ENCODE measurements around the gene ERV3-1. TPM values are rescaled to one million over a fixed set of nuclear protein-coding genes. Genes with fewer than 3 reads are reported as not detected.

The ERV3-1 gene
- polyA plus RNA-seq, 1 experiment = 19.3 TPM

DNA sequence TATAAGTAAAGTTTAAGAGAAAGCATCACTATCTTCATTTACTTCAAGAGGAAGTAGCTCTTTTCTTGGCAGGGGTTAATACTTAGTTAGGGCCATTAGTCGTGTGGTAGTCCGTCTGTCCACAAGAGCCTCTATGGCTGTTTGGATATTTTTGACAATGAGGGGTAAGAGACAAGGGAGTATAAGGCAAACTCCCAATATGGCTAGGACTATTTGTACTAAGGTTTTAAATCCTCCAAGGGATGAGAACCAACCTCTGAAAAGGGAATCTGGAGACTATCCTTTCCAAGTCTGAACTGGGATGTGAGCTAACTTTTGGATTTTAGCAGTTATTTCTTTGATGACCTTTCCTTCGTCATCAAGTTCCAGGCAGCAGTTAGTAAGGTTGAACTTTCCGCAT lies 15.6 kb downstream of the ERV3-1 start, which contains the start of gene ZNF117:
ZNF117 (minus strand) TSS at position 101 of the 400 bp plus-strand sequence.
- ChIA-PET POLR2A (no interaction called here), CTCF (no interaction called here)
- no peak within 1 kb of the TSS for H3K4me3 ChIP-seq (ENCODE audit: low read depth, low read length)
- no peak for TF ChIP-seq CTCF (IDR thresholded peaks at IDR 0.05; ENCODE audit: low read depth, low read length)
- DNase-seq (ENCODE audit: low read depth, low spot score) = no peak
- H3K9me3 ChIP-seq (ENCODE audit: control insufficient read depth, insufficient read depth, low read length) = peaks cover 42% of the 10 kb centered on the region
- H3K27ac ChIP-seq (ENCODE audit: low read depth, low read length) = no peak within 1 kb of the TSS
- H3K27me3 ChIP-seq (ENCODE audit: control insufficient read depth, insufficient read depth, low read length) = peaks cover 2% of the 10 kb centered on the region

DNA sequence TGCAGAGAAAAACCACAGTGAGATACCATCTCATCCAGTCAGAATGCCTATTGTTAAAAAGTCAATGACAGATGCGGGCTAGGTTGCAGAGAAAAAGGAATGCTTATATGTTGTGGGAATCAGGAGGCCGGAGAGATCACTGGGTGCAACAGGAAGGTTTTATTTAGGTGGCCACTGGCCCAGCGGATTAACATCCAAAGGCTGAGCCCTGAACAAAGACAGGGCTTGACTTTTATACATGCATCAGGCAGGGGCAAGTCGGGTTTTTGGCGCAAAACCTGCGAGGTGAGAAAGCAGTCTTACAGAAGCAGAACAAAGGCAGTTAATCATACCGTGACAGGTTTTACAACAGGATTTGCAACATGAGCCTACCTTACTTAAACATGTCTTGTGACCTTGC lies 16.3 kb downstream of the ERV3-1 start:
- Histone ChIP-seq H3K27me3 (ENCODE audit: control insufficient read depth, insufficient read depth, low read length) (peaks cover 2% of the 10 kb centered on the region), H3K9me3 (ENCODE audit: control insufficient read depth, insufficient read depth, low read length) (peaks cover 38% of the 10 kb centered on the region), H3K4me3 (ENCODE audit: low read depth, low read length) (no peak overlapping the region), H3K27ac (ENCODE audit: low read depth, low read length) (no peak overlapping the region)
- no peak for TF ChIP-seq CTCF (IDR thresholded peaks at IDR 0.05; ENCODE audit: low read depth, low read length)
- CTCF ChIA-PET = no interaction called here
- no peak for DNase-seq (ENCODE audit: low read depth, low spot score)
- POLR2A ChIA-PET = no interaction called here

DNA sequence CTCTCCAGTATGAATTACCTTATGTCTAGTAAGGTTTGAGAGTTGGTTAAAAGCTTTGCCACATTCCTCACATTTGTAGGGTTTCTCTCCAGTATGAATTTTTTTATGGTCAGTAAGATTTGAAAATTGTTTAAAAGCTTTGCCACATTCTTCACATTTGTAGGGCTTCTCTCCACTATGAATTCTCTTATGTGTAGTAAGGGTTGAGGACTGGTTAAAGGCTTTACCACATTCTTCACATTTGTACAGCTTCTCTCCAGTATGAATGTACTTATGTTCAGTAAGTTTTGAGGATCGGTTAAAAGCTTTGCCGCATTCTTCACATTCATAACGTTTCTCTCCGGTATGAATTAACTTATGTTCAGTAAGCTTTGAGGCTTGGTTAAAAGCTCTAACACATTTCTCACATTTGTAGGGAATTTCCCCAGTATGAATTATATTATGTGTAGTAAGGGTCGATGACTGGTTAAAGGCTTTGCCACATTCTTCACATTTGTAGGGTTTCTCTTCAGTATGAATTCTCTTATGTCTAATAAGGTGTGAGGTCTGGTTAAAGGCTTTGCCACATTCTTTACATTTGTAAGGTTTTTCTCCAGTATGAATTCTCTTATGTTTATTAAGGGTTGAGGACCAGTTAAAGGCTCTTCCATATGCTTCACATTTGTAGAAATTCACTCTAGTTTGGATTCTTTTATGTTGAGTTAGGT lies 27.8 kb downstream of the ERV3-1 start:
- CTCF ChIA-PET = no interaction called here
- no peak overlapping the region for H3K4me3 ChIP-seq (ENCODE audit: low read depth, low read length)
- no peak overlapping the region for H3K27ac ChIP-seq (ENCODE audit: low read depth, low read length)
- H3K27me3 ChIP-seq (ENCODE audit: control insufficient read depth, insufficient read depth, low read length) = no peaks in the 10 kb centered on the region
- H3K9me3 ChIP-seq (ENCODE audit: control insufficient read depth, insufficient read depth, low read length) = 0 out of 2 replicates have a peak, but pooled peaks cover 4% of the 10 kb centered on the region
- POLR2A ChIA-PET = no interaction called here
- no peak for TF ChIP-seq CTCF (IDR thresholded peaks at IDR 0.05; ENCODE audit: low read depth, low read length)
- DNase-seq (ENCODE audit: low read depth, low spot score) = no peak

GRCh38 chr7:64965594-64965993 lies 40.9 kb downstream of the ERV3-1 start:
- peaks cover 3% of the 10 kb centered on the region; the same call in 1 of the 2 replicates for H3K9me3 ChIP-seq (ENCODE audit: control insufficient read depth, insufficient read depth, low read length)
- DNase-seq (ENCODE audit: low read depth, low spot score) = no peak
- CTCF ChIA-PET = interaction anchor here (0.9 kb wide), 1 partner anchor 15 kb away, joined by 3 read pairs; no protein-coding TSS in a partner anchor
- POLR2A ChIA-PET = no interaction called here
- no peak overlapping the region for H3K27ac ChIP-seq (ENCODE audit: low read depth, low read length)
- no peaks in the 10 kb centered on the region for H3K27me3 ChIP-seq (ENCODE audit: control insufficient read depth, insufficient read depth, low read length)
- TF ChIP-seq CTCF (IDR thresholded peaks at IDR 0.05; ENCODE audit: low read depth, low read length) = no peak
- no peak overlapping the region for H3K4me3 ChIP-seq (ENCODE audit: low read depth, low read length)

GRCh38 chr7:64959072-64959747 lies 47.3 kb downstream of the ERV3-1 start:
- Histone ChIP-seq H3K4me3 (ENCODE audit: low read depth, low read length) (no peak overlapping the region), H3K27me3 (ENCODE audit: control insufficient read depth, insufficient read depth, low read length) (no peaks in the 10 kb centered on the region), H3K9me3 (ENCODE audit: control insufficient read depth, insufficient read depth, low read length) (peaks cover 4% of the 10 kb centered on the region; the same call in 1 of the 2 replicates), H3K27ac (ENCODE audit: low read depth, low read length) (no peak overlapping the region)
- no peak for TF ChIP-seq CTCF (IDR thresholded peaks at IDR 0.05; ENCODE audit: low read depth, low read length)
- ChIA-PET CTCF (interaction anchor here (1.6 kb wide), 1 partner anchor 349 kb away, joined by 6 read pairs; no protein-coding TSS in a partner anchor), POLR2A (no interaction called here)
- DNase-seq (ENCODE audit: low read depth, low spot score) = no peak
